ENCODE measurements around the gene ATXN1.
A peak's percentile ranks its signal among the peaks of the same experiment; 100 is the strongest.
"Not testable (repeated sequence)": the region's sequence is repeated elsewhere in the genome, so short reads cannot be mapped to it uniquely, and the experiment has no call there.

The ATXN1 gene

DNA sequence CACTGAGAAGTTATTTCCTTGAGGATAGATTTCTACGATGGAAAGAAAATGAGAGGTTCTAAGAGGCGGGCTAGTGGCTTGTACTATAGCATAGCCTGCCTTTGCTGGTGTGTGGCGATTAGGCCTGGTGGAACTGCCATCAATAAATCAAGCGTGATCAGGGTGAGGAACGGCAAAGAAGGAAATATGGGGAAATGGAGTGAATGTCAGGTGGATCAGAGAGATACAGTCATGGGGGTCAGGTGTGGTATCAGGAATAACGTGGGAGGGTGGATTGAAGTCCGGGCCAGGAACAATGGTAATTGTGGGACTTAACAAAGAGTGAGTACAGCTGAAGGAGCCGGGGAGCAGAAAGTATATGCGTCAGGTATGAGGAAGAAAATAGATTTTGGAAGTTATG lies 500.7 kb downstream of the ATXN1 start:
- not testable (repeated sequence) for DNase-seq

DNA sequence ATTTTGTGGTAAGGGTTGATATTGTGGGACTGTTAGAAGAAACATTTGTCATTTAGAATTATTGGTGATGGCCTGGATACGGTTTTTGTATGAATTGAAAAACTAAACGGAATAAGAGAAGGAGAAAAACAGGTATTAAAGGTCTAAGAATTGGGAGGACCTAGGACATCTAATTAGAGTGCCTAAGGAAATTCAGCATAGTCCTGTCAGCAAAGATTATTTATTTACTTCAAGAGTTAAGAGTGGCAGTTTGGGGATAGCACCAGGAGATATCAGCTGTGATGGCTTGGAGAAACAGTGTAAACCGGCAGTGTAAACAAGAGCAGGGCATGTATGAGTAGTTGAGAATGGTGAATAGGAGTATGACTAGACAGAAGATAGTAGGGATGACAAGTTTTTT lies 501.7 kb downstream of the ATXN1 start:
- not testable (repeated sequence) for DNase-seq

DNA sequence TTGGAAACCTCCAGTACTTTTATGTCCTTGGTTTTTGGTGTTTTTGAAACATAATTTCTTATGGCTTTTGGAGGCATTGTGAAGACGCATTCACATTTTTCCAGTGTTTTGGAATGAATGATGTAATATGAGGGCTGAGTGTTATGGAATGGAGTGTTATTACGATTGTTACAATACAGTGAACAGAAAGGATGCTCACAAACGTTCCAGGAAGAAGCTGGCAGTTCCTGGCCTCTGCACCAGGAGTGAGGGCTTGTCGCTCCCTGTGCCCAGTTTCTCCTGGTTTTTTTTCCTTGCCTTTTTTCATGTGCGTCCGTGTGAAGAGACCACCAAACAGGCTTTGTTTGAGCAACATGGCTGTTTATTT lies 502.6 kb downstream of the ATXN1 start:
- no peak for DNase-seq

DNA sequence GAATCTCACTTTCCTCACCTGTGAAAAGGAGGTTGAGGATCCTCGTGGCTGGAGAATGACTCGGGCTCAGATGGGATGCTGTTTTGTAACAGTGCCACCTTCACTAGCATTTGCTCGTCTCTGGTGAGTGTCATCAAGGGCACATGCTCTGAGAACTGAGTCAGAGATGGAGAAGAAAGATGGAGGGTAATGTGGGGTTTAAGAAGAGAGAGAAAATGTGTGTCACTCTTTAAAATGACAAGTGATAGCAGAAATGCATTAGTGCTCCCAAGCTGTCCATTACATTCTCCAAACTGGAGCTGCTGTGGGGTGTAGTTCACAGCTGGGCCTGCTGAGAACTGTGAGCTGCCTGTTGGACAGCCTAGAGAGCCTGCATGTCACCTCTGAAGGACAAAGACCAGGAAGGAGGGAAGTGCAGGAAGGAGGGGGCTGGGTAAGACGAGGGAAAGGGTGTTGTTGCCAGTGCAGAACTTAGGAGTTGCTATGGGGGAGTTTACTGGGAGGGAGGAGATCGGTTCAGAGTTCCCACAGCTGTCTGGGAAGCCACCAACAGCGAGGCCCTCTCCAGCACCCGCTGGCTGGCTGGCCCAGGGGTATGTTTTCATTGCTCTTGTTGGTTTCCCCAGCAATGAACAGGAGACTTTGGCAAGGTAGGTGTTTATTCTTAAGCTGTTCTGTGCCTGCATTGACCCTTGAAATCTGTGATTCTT lies 503.1 kb downstream of the ATXN1 start:
- DNase-seq = peak; percentile 81

- DNase-seq = no peak
Observed at GRCh38 chr6:16256781-16257180, 504.5 kb downstream of the ATXN1 start.

- no peak for DNase-seq
Observed at GRCh38 chr6:16254535-16254934, 506.7 kb downstream of the ATXN1 start.

- no peak for DNase-seq
Observed at GRCh38 chr6:16253399-16254144, 507.7 kb downstream of the ATXN1 start.

- DNase-seq = no peak
Observed at GRCh38 chr6:16252686-16253299, 508.5 kb downstream of the ATXN1 start.

GRCh38 chr6:16251706-16252105 lies 509.6 kb downstream of the ATXN1 start:
- no peak for DNase-seq

GRCh38 chr6:16249971-16250370 lies 511.3 kb downstream of the ATXN1 start:
- DNase-seq = peak; percentile 86

Data from islet precursor cell (in vitro differentiated cells).